Stimulated activated naive CD8-positive, alpha-beta T cell treated with anti-CD3 and anti-CD28 coated beads, Interleukin-15, Interleukin-2, amounts not matched to agents 100 ng/mL and 50 ng/mL, for 24 hours (primary cell): ENCODE measurements around the gene OR12D1.
"Not testable (repeated sequence)": the region's sequence is repeated elsewhere in the genome, so short reads cannot be mapped to it uniquely, and the experiment has no call there.

Experiments
- H3K27ac Mint-ChIP-seq: one replicate; pipeline ENCODE4 v1.8.0; 2021; ENCODE audit warnings: mild to moderate bottlenecking, mixed read lengths
- H3K27me3 Mint-ChIP-seq: one replicate; pipeline ENCODE4 v1.8.0; 2021; ENCODE audit warnings: mixed read lengths
- H3K36me3 Mint-ChIP-seq: one replicate; pipeline ENCODE4 v1.8.0; 2021; ENCODE audit warnings: low read depth, mixed read lengths
- H3K4me1 Mint-ChIP-seq: one replicate; pipeline ENCODE4 v1.8.0; 2021; ENCODE audit warnings: low read depth, mixed read lengths
- H3K4me3 Mint-ChIP-seq: one replicate; pipeline ENCODE4 v1.8.0; 2021; ENCODE audit warnings: mild to moderate bottlenecking, mixed read lengths
- H3K9me3 Mint-ChIP-seq: one replicate; pipeline ENCODE4 v1.8.0; 2021; ENCODE audit warnings: mixed read lengths

The OR12D1 gene

DNA sequence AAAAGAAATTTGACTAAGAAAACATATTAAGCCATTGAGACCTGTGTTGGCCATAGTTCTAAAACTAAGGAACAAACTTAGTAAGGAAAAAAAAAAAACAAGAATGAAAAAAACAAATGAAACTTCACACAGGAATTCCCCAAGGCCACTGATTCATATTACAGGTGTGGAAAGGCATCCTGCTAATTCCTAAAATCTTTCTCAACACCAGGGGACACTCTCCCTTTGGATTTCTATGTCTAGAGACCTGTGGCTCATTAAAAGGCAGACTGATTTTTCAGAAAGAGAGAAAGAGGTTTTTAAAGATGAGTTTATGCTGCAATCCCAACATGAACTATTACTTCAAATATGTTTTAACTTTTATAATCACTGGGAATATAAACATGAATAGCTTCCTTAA, at the start of gene OR12D1:
Gene OR12D1 (plus strand): TSS at position 341 of the 400 bp plus-strand sequence.
- no peaks in the 10 kb centered on the region for H3K36me3 Mint-ChIP-seq
- peaks cover 17% of the 10 kb centered on the region for H3K9me3 Mint-ChIP-seq
- no peak within 1 kb of the TSS for H3K27ac Mint-ChIP-seq
- H3K27me3 Mint-ChIP-seq = peaks cover 36% of the 10 kb centered on the region
- H3K4me1 Mint-ChIP-seq = no peaks in the 10 kb centered on the region
- H3K4me3 Mint-ChIP-seq = no peak within 1 kb of the TSS

DNA sequence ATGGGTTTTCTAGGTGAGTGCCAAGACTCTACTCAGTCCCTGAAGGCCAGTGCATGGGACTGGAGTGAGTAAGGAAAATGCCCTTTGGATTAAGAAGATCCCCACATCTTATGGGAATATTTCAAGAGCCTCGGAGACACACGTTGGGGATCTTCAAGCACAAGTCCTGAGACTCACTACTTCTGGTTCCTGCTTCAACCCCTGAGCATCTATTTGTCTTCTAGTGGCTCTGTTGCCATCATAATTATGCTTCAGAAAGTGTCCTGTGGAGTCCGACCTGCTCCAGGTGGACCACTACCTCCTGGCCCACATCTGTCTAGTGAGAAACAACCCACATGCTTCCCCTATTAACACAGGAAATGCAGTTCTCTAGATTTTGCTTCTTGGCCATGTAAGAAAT, 46.0 kb upstream of the OR12D1 start, which contains the start of gene OR5V1:
Gene OR5V1 (minus strand): TSS at position 101 of the 400 bp plus-strand sequence. CDS start 12,670 bp downstream, outside the sequence.
- Mint-ChIP-seq H3K27ac (no peak within 1 kb of the TSS), H3K4me3 (no peak within 1 kb of the TSS), H3K4me1 (no peaks in the 10 kb centered on the region), H3K36me3 (no peaks in the 10 kb centered on the region), H3K9me3 (no peaks in the 10 kb centered on the region), H3K27me3 (peaks cover 40% of the 10 kb centered on the region)

DNA sequence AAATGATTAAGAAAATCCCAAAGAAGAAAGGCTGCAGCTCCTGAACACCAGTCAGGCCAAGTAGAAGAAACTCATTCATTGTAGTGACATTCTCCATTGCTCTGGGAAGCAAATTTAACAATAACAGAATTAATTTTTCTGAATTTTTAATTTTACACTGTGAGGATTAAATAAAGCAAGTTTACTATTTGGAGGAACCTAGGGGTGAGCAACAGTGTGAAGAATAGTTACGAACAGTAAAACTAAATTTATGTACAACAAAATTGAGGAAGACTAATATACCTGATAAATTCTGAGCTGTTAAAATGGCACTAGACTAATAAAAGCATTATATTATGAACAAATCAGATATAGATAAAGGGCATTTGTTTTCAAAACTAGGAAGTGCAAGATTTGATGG, 39.5 kb upstream of the OR12D1 start, which contains the start of gene OR12D3:
Gene OR12D3 (minus strand): TSS at position 101 of the 400 bp plus-strand sequence. CDS start 4 bp downstream, at position 97.
- Mint-ChIP-seq H3K4me3 (no peak within 1 kb of the TSS), H3K27me3 (peaks cover 35% of the 10 kb centered on the region), H3K36me3 (no peaks in the 10 kb centered on the region), H3K27ac (no peak within 1 kb of the TSS), H3K9me3 (no peaks in the 10 kb centered on the region), H3K4me1 (no peaks in the 10 kb centered on the region)

DNA sequence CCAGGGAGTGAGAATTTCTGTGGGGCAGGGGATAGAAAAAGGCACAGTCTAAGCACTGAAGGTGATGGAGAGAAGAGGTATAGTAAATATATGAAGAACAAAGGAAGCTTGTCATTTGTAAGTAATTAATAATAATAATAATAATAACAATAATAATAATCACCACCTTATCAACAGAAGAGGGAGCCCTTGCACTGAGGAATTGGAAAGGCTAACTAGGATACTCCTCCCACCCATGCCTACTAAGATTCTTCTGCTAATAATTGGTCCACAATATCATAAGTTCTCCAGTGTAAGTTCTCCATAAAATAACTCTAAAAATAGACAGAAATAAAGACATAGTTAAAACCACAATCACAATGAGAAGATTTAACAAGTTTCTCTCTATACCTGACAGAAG, 38.7 kb upstream of the OR12D1 start:
- no peaks in the 10 kb centered on the region for H3K4me1 Mint-ChIP-seq
- H3K36me3 Mint-ChIP-seq = no peaks in the 10 kb centered on the region
- H3K27ac Mint-ChIP-seq = no peak overlapping the region
- H3K27me3 Mint-ChIP-seq = peaks cover 28% of the 10 kb centered on the region
- H3K9me3 Mint-ChIP-seq = no peaks in the 10 kb centered on the region
- H3K4me3 Mint-ChIP-seq = no peak overlapping the region

DNA sequence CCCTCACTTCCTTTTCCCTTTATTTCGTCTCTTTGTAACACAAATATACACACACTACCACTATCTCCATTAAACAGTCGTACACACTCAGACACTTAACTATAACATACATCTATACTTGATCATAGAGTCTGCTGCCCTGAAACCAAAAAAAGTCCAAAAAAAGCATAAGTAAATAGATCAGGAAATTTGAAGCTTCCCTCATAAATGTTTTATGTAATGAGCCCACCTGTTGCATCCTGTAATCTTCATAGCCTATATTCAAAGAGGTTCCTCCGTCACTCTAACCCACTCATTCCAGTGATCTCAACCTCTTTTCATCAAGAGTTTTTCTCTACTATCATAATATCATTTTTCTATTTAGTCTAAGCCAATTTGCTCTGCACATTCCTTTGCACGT, 26.2 kb upstream of the OR12D1 start:
- Mint-ChIP-seq H3K9me3 (no peaks in the 10 kb centered on the region), H3K27me3 (peaks cover 42% of the 10 kb centered on the region), H3K4me1 (no peaks in the 10 kb centered on the region), H3K4me3 (no peak overlapping the region), H3K27ac (no peak overlapping the region), H3K36me3 (no peaks in the 10 kb centered on the region)

DNA sequence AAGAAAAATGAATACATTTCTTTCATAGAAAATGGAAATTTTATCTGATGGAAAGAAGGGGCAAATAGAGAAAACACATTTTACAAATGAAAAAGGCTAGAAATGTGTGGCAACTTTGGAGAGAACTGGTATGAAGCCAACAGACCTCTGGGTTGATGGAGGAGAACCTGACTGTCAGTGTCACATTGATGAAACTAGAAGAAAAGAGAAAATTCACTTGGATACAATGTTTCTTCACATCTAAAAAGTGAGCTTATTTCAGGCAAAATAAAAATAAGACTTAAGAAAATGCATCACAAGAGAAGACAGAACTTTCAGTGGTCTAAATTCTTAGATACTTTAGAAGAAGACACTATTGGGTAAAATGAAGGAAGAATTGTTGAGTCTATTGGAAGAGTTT, 19.4 kb upstream of the OR12D1 start, which contains the start of gene OR12D2:
Gene OR12D2 (plus strand): TSS at position 301 of the 400 bp plus-strand sequence. CDS start 1,069 bp downstream, outside the sequence.
- Mint-ChIP-seq H3K36me3 (no peaks in the 10 kb centered on the region), H3K4me1 (no peaks in the 10 kb centered on the region), H3K27ac (no peak within 1 kb of the TSS), H3K4me3 (no peak within 1 kb of the TSS), H3K9me3 (no peaks in the 10 kb centered on the region), H3K27me3 (peaks cover 55% of the 10 kb centered on the region)

DNA sequence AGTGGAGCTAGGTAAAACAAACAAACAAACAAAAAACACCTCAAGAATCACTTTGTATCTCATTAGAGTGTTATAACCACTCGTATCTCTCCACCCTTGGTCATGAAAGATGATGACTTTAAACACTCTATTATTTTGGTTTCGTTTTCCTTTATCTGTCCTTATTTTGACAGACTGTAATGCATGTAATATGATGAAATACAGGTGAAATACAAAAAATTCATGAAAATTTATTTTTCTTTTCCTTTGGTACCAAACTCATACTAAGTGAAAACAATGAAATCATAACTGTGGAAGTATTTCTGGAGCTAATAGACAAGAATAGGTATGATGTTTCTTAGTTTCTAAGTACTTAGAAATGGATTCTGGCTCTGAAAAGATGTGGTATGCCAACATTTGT, 15.2 kb upstream of the OR12D1 start:
- H3K4me3 Mint-ChIP-seq = no peak overlapping the region

DNA sequence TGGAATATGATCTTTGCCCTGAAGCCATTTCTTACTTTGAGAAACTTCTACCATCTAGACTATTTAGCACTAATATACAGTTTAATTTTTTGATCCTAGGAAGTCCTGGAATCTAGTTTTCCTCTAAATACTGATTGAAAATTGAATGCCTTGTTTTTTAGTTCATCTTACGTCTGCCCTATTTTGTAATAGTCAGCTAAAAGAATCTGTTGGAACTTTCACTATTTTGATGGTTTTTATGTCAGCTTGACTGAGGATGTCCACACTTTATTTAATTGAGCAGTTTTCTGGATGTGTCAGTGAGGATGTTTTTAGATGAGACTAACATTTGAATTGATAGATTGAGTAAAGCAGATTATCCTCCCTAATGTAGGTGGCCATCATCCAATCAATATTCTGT, 10.9 kb upstream of the OR12D1 start:
- no peaks in the 10 kb centered on the region for H3K4me1 Mint-ChIP-seq
- H3K36me3 Mint-ChIP-seq = no peaks in the 10 kb centered on the region
- peaks cover 60% of the 10 kb centered on the region for H3K27me3 Mint-ChIP-seq
- no peaks in the 10 kb centered on the region for H3K9me3 Mint-ChIP-seq
- H3K27ac Mint-ChIP-seq = no peak overlapping the region
- no peak overlapping the region for H3K4me3 Mint-ChIP-seq

More for the DNA sequence above, 15.2 kb upstream of the OR12D1 start:
- Mint-ChIP-seq H3K36me3 (no peaks in the 10 kb centered on the region), H3K9me3 (no peaks in the 10 kb centered on the region), H3K27ac (no peak overlapping the region), H3K4me1 (no peaks in the 10 kb centered on the region), H3K27me3 (peaks cover 56% of the 10 kb centered on the region)

DNA sequence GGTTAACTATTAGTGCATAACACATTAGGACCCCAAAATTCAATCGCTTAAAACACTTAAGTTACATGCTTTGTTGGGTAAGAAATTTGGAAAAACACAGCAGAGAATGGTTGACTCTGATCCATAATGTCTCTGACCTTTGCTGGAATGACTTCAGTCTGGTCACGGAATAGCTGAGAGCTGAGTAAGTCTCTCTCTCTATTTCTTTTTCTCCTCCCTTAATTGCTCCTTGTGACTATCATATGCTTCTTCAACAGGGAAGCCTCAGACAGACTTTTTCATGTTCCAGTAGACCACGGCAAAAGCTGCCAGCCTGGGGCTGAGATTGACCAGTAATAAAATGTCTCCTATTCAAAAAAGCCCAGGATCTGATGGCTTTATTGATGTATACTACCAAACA, 4.8 kb downstream of the OR12D1 start:
- H3K27me3 Mint-ChIP-seq = peaks cover 48% of the 10 kb centered on the region
- H3K36me3 Mint-ChIP-seq = no peaks in the 10 kb centered on the region
- no peak overlapping the region for H3K27ac Mint-ChIP-seq
- H3K4me1 Mint-ChIP-seq = no peaks in the 10 kb centered on the region
- H3K9me3 Mint-ChIP-seq = peaks cover 4% of the 10 kb centered on the region
- H3K4me3 Mint-ChIP-seq = no peak overlapping the region

DNA sequence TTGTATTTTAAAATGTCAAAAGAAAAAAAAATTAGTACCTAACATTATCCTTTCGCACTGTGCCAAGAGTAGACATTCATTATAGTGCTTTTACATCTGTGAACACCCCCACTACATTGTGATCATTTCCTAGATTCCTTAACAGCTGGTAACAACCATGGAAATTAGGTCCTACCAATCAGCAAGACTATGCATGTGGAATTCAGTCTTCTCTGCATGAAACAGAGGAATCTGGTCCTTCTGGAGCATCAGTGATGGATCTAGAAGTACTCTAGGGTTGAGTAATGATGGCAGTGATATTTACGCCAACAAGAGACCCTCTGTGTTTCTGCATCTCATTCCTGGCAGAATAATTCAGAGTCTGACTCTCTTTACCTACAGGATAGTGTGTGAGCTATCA, 9.4 kb downstream of the OR12D1 start:
- no peak overlapping the region for H3K4me3 Mint-ChIP-seq

DNA sequence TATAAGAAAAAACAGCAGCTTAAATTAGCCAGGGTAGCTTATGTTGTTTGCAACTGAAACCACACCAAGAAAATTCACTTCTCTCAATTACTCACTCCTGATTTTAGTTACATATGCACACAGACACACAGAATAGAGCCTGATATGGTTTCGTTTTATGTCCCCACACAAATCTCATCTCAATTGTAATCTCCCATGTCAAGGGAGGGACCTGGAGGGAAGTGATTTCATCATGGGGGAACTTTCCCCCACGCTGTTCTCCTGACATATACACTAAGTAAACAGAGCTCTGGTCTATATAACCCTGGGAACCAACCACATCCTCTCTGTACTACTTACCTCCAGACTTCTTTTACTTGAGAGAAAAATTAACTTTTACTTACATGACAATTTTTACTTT, 9.8 kb downstream of the OR12D1 start:
- Mint-ChIP-seq H3K27ac (no peak overlapping the region), H3K9me3 (peaks cover 4% of the 10 kb centered on the region), H3K4me3 (no peak overlapping the region), H3K36me3 (no peaks in the 10 kb centered on the region), H3K27me3 (peaks cover 65% of the 10 kb centered on the region), H3K4me1 (no peaks in the 10 kb centered on the region)

More for the DNA sequence above, 9.4 kb downstream of the OR12D1 start:
- H3K9me3 Mint-ChIP-seq = peaks cover 4% of the 10 kb centered on the region
- no peaks in the 10 kb centered on the region for H3K4me1 Mint-ChIP-seq
- H3K27me3 Mint-ChIP-seq = peaks cover 62% of the 10 kb centered on the region
- no peak overlapping the region for H3K27ac Mint-ChIP-seq
- H3K36me3 Mint-ChIP-seq = no peaks in the 10 kb centered on the region

DNA sequence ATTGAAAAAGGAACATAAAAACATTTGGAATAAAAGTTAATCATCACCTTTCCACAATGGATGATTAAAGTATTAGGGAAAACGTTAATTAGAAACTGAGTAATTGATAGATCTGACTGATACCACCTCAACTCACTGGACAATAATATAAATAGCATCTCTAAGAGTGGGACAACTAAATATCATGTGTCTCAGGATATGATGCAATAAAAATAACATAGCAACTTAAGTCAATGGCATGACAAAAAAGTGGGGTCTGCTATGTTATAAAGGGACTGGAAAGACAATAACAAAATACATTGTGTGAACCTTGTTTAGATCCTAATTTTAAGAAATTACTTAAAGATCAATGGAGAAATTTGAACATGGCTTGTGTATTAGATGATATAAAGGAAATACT, 10.3 kb downstream of the OR12D1 start:
- Mint-ChIP-seq H3K36me3 (no peaks in the 10 kb centered on the region), H3K9me3 (peaks cover 4% of the 10 kb centered on the region), H3K27ac (no peak overlapping the region), H3K27me3 (peaks cover 61% of the 10 kb centered on the region), H3K4me1 (no peaks in the 10 kb centered on the region), H3K4me3 (no peak overlapping the region)

DNA sequence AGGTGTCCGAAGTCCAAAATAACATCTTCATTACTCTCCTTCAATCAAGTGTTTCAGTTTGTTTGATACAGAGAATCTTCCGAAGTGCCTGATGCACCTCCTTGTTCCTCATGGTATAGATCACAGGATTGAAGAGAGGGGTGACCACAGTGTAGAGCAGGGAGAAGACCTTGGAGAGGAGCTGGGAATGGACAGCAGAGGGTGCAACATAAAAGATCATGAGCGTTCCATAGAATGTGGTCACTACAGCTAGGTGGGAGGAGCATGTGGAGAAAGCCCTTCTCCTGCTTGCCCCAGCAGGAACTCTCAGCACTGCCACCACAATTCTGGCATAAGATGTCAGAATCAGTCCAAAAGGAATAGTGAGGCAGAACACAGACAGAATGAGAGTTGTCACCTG, 11.9 kb downstream of the OR12D1 start:
- H3K27ac Mint-ChIP-seq = no peak overlapping the region
- no peak overlapping the region for H3K4me3 Mint-ChIP-seq
- H3K27me3 Mint-ChIP-seq = peaks cover 57% of the 10 kb centered on the region
- H3K4me1 Mint-ChIP-seq = no peaks in the 10 kb centered on the region
- no peaks in the 10 kb centered on the region for H3K9me3 Mint-ChIP-seq
- no peaks in the 10 kb centered on the region for H3K36me3 Mint-ChIP-seq

DNA sequence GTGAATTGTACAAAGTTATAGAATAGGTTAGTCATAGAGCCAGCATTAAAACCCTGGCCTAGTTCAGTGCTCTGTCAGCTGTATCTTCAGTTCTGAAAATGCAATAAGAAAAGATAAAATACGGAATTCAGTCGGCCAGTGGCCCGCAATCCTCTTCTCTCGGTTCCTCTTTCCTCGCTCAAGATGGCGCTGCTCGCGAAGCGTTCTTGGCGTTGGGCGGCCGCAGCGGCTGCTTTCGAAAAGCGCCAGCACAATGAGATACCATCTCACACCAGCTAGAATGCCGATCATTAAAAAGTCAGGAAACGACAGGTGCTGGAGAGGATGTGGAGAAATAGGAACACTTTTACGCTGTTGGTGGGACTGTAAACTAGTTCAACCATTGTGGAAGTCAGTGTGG, 22.0 kb downstream of the OR12D1 start:
- not testable (repeated sequence) for H3K27ac Mint-ChIP-seq, H3K4me3 Mint-ChIP-seq, H3K9me3 Mint-ChIP-seq, H3K4me1 Mint-ChIP-seq, H3K36me3 Mint-ChIP-seq
- H3K27me3 Mint-ChIP-seq = peaks cover 41% of the 10 kb centered on the region

DNA sequence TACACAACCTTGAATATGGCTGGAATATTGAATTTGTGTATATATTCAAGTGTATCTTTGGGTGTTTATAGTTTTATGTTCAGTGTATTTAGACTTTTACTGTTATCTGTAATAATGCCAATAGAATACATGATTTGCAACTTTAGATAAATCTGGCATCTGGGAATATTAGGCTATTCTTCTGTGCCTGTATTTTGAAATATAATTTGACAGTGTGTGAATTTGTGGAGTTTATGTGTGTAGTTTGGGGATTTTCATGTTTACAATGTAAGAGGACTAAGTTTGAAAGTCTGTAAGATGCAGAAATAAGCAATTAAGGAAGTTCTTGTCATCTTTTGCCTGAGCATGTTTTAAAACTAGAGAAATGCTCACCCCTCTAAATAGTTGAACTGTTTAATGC, 24.3 kb downstream of the OR12D1 start, which contains the start of gene OR10C1:
Gene OR10C1 (plus strand): TSS at position 301 of the 400 bp plus-strand sequence. CDS start 710 bp downstream, outside the sequence.
- Mint-ChIP-seq H3K9me3 (no peaks in the 10 kb centered on the region), H3K4me3 (no peak within 1 kb of the TSS), H3K27me3 (peaks cover 38% of the 10 kb centered on the region), H3K36me3 (no peaks in the 10 kb centered on the region), H3K4me1 (no peaks in the 10 kb centered on the region), H3K27ac (no peak within 1 kb of the TSS)

DNA sequence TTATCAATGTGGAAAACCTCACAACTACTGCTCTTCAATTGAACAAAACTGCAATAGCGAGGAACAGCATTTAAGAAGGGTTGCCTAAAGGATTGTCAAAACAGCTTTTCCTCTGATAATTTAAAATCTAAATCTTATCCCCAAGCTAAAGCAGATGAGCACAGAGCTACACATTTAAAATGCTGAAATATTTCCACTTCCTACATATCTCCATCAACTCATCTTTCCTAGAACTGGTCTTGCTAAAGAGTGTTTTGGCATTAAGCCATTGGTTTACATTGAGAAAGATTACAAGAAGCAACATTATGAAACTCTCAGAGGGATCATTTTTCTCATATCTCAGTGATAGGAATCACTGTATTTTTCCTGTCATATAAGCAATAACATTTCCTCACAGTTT, 28.0 kb downstream of the OR12D1 start:
- no peak overlapping the region for H3K27ac Mint-ChIP-seq
- H3K27me3 Mint-ChIP-seq = peaks cover 48% of the 10 kb centered on the region
- H3K9me3 Mint-ChIP-seq = peaks cover 4% of the 10 kb centered on the region
- no peaks in the 10 kb centered on the region for H3K36me3 Mint-ChIP-seq
- no peaks in the 10 kb centered on the region for H3K4me1 Mint-ChIP-seq
- H3K4me3 Mint-ChIP-seq = no peak overlapping the region
